Hepatic stellate cell (primary cell): ENCODE measurements around the gene SLC13A3.

Source experiments
- DNase-seq: peaks from one replicate; pipeline ENCODE4 v3.0.0; 2011; ENCODE audit warnings: low spot score

Gene SLC13A3

DNA sequence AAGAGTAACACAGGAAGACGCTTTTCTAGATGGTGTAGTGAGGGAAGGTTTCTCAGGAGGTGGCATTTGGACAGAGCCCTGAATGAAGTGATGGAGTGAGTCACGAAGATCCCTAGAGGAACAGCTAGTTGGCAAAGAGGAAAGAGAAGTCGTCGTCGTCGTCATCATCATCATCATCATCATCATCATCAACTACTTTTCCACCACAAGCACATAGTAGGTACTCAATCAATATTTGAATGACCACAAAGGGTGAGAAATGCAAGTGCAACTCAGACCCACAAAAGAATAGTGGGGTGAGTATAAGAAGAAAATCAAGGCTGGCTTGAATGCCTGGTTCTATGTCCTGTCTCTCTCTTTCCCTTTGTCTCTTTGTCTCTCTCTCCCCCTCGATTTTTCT is 72.5 kb downstream of the SLC13A3 start:
- DNase-seq = no peak

DNA sequence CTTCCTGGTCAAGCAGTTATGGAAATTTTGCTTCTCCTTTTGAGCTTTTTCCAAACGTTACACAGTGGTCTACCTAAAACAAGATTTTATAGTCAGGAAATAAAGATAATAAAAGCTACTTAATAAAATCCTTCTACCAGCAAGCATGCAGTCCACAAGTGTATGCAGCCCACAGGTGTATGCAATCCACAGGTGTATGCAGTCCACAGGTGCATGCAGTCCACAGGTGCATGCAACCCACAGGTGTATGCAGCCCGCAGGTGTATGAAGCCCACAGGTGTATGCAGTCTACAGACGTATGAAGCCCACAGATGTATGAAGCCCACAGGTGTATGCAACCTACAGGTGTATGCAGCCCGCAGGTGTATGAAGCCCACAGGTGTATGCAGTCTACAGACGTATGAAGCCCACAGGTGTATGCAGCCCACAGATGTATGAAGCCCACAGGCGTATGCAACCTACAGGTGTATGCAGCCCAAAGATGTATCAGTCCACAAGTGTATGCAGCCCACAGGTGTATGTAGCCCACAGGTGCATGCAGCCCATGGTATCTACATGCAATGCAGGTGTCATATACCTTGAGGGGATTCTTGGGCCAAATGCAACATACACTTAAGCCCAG is 74.4 kb downstream of the SLC13A3 start:
- DNase-seq = no peak

DNA sequence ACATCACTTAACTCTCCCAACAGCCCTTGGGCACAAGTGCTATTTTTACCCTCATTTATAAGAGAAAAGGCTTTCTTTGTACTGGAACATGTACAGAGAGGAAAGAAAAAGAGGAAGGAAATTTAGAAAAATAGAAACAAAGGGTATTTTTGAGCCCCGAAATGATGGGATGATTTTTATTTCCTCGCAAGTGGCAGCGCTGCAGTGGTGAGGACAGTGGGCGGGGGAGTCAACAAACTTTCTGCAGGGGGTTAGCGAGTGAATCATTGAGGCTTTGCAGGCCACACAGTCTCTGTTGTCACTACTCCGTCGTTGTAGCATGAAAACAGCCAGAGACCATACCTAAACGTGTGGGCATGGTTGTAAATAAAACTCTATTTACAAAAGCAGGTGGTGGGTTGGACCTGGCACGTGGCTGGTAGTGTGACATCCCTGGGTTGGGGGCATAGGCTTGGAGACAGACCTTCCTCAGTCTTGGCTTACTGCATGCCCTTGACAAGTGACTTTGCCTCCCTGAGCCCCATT is 75.3 kb downstream of the SLC13A3 start:
- DNase-seq = no peak

DNA sequence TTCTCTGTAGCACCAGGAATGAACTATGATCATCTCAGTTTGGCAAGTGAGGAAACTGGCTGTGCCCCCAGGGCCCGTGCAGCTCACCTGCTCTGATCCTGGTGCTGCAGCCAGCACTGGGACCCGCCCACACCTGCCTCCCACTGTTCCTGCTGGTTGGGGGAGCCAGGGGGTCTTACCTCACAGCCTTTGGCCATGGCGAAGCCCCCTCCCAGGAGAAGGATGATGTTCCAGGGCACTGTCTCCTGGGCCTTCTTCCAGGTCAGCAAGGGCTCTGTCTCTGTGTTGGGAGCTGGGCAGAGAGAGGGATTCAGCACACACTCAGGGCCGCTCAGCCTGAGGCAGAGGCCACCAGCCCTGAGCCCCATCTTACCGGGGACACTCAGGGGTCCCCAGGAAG is 75.9 kb downstream of the SLC13A3 start:
- no peak for DNase-seq

DNA sequence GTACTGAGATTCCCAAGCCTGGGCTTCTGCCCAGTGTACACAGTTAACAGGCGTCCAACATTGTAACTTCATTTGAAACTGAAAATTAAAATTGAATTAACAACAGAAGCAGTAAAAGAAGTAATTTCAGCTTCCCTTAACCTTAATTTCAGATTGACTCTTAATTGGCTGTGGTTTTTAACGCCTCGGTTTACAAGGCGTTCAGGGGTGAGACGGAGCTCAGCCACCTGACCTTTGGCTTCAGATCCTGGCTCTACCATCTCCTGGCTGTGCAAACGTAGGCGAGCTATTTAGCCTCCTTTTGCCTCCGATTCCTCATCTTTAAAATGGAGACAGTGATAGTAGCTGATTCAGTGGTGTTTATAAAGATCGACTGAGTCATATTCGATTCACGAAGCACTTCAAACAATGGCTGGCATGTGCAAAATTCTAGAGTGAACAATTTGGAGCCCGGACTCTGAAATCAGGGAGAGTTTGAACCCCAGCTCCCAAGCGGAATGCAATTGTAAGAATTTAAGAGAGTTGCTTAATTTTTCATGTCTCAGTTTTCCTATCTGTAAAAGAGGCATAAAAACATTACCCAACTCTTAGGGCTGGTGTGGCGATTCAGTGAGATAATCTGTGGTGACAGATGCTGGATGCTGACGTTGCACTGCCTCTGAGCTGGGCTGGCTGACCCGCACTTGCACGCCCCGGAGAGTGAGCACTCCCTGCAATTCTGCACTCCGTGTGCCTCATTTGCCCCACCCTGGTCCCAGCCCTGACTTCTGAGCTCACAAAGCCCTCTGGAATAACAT is 77.3 kb downstream of the SLC13A3 start:
- DNase-seq = no peak

DNA sequence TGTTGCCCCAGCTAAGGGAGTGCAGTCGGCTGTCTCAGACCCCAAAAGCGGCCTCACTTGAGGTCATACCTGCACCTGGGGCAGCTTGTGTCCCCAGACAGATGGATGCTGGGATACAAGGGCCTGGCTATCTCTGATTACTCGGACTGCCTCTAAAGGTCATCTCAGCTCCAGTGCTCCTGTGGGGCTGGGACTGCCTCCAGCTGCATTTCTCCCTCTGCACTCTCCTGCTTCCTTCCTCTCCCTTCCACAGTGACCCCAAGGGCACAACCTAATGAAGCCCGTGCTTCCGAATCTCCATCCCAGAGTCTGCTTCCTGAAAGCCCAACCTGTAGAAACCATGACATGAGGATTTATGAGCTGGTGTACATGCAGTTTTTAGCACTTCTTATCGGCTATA is 78.0 kb downstream of the SLC13A3 start:
- DNase-seq = no peak

DNA sequence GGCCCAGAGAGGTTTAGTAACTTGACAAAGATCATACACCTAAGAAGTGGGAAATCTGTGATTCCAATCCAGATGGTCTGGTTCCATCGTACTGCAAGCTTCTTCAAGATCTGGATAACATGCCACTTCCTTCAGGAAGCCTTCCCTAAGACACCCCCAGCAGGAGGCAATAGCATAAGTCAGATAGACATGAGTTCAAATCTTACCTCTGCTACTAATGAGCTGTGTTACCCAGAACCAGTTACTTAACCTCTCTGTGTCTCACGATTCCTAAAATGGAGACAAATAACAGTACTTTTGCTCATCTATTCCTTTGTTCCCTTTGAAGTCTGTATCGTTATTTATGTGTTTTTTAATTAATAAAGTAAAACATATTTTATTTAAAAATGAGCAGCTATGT is 78.5 kb downstream of the SLC13A3 start:
- DNase-seq = no peak

DNA sequence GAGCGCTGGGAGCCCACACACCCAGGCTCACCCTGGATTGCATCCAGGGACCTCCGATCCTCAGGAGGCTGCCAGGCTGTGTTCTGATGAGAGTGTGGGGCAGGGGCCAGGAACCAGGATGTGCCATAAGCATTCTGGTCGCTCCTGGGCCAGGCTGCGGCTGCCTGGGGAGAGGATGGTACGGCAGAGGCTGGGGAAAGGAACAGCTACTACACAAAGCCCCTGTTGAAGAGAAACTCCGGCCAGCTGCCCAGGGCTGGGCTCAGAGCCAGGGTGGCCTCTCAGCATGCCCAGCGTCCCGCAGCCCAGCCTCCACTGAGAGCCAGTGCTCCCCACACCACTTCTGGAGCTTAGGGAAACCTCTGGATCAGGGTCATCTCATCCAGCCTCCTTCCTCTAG is 79.1 kb downstream of the SLC13A3 start:
- DNase-seq = no peak

DNA sequence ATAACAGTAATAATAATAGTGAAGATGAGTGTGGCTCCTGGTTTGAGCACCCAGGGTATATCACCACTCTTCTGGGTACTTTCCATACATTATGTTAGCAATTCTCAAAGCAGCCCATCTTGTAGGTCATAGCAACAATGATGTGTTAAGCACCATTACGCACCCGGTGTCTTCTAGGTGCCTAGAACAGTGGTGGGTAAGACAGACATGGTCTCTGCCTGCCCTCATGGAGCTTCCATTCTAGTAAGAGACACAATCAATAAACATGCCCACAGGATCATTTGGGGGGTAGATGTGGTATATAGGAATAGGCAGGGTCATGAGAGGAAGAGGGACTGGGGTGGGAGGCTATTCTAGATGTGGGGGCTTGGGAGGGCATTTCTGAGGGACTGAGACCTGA is 79.8 kb downstream of the SLC13A3 start:
- DNase-seq = no peak

DNA sequence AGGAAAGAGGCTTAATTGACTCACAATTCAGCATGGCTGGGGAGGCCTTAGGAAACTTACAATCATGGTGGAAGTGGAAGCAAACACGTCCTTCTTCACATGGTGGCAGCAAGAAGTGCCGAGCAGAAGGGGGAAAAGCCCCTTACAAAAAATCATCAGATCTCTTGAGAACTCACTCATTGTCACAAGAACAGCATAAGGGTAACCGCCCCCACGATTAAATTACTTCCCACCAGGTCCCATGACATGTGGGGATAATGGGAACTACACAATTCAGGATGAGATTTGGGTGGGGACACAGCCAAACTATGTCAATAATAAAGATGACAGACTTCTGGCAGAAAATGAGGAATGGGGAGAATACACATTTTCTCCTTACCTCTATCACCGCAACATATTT is 80.3 kb downstream of the SLC13A3 start:
- no peak for DNase-seq

DNA sequence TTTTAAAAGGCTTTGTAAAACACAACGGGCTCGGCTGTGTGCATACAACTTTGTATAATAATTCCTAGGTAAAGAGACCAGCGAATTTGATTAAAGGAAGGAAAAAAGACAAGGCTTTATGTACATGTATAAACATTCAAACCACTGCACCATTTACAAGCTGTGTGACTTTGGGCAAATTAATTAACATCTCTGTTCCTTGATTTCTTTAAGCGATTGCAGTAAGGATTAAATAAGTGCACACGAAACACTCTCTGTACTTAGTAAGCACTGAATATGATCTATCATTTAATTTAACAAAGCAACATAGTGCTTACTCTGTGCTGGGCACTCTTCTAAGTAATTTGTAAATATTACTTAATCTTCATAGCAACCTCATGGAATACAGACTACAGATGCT is 81.3 kb downstream of the SLC13A3 start:
- DNase-seq = no peak

DNA sequence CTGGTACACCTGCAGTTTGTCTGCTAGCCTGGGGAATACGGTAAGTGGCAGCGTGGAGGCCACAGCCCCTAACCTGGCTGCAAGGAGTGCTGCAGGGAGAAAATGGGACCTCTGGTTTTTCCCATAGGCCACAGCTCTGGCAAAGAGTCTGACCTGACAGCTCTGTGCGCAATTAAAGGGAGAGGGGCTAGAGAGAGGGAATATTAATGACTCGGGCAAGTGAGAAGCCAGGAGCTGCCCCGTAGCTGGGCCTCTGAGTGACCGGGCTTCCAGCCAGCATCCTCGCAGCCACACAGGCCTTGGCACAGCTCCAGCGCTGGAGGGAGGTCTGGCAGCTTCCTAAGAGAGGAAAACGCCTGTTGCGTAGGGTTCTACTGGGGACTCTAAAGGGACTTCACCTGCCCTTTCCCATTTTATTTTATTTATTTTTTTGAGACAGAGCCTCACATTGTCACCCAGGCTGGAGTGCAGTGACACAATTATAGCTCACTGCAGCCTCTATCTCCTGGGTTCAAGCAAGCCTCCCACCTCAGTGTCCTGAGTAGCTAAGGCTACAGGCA is 82.6 kb downstream of the SLC13A3 start:
- DNase-seq = no peak

DNA sequence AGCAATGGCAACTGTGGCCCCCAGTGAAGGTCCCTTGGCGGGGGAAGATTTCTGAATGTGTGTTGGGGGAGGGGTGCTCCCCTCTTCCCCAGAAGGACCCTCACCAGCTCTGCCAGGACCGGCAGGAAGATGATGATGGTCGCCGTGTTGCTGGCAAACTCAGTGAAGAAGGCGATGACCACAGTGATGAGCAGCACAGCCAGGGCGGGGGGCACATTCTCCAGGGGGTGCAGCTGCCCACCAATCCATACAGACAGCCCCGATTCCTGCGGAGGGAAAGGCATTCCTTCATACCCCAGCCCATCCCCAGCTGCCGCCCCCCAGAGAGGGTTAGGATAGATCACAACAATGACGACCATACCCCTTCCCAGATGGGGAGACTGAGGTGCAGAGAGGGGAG is 85.1 kb downstream of the SLC13A3 start:
- DNase-seq = no peak

DNA sequence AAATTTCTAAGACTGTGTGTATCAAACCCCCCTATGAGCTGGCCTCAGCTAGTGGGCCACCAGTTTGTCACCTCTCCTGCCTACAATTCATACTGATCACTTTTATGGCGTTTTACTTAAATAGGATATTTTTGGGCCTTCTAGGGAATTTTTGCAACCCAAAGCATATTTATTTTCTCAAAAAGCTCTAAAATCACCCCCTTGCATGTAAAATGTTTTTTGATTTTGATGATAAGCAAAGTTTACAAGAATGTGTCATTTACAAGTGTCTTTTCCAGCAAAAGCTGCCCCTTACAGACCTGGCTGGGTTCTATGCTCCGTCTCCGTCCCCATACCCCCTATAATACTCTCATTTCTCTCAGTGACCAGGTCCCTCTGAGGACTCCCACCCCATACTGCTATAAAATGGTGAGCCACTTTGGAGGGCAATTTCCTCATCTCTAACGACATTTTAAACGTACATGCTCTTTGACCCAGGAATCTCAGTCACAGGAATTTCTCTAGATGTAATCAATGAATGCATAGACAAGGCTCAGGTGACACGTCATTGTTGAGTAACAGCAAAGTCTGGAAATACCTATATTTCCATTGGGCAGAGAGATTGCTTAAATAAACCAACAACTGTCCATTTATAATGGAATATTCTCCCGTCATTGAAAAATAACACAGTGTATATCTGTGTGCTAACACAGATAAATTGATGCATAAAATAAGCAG is 86.9 kb downstream of the SLC13A3 start:
- no peak for DNase-seq

DNA sequence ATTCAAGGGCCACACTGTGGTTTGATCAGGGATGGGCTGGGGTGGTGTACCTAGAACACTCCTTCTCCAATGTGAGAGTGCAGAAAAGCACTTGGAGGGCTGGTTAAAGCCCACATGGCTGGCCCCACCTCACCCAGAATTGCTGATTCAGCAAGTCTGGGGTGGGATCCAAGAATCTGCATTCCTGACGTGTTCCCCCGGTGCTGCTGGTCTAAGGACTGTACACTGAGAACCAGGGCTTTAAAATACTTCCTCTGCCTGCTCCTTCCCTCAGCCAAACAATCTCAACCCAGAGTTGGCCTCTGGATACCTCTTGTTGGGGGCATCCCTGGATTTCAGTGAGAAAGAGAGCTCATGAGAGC is 87.4 kb downstream of the SLC13A3 start:
- no peak for DNase-seq

DNA sequence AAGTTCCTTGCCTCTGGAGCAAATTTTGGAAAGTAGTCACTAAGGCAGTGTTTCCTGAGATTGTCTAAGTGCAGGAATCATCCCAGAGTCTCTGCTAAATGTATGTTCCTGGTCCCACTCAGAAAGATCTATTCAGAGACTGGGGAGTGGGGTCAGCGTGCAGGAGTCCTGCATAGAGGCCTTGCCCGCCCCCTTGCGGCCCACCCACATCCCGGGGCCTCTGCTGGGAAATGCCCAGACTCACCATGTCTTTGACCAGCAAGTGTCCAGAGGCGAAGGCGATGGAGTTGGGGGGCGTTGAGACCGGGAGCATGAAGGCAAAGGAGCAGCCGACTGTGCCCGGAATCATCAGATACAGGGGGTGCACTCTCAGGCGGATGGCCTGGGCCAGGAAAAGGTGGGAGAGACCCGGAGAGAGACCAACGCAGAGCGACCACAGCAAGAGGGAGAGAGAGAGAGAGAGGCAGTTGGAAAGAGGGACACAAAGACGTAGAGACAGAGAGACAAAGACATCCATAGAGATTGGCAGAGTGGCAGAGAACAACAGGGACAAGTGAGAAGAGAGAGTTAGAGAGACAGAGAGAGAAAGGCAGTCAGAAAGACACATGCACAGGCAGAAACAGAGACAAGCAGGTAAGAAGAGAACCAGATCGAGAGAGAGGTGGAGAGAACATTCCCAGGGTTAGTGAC is 87.9 kb downstream of the SLC13A3 start:
- no peak for DNase-seq

DNA sequence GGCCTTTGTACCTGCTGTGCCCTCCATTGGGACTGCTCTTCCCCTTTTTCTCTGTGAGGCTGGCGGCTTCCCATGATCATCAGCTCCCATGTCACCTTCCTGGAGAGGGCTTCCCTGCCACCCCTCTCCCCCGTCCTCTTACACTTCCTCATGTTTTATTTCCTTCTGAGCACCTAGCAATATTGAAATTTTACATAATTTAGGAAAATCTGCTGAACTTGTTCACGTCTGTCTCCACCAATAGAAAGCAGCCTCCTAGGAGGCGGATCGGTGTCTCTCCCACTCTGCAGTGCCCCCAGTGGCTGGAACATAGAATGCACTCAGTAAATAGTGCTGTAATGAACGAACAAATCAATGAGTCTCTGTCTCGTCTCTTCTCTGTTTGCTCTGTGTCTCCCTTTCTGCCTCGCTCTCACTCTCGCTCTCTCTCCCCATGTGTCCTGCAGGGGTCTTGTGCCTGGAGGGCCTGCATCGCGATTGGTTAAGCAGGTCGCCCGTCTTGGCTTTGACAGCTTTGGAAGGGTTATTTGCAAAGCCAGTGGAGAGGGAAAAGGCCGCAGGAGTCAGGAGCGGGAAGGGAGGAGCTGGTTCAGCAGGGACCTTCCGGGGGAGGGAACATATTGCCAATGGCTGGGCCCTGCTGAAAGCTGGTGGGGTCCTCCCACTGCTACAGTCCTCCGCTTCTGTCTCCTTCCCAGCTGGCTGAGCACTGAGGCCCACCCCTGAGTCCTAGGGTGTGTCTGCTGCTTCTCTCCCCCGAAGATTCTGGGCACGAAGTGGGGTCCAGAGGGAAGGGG is 88.7 kb downstream of the SLC13A3 start:
- DNase-seq = peak; percentile 82

DNA sequence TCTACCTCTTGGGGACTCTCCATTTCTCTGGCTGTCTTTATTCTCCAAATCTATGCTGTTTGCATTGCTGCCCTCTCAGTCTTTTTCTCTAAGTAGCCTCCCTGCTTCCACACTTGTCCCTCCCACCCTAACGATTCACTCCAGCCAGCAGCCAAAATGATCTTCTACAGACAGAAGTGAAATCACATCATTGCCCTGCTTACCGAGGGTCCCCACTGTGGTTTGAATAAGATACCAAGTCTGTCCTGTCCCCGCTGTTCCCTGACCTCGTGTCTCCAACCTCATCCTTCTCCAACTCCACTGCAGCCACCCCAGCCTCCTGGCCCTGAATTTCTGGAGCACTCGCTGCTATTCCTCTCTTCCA is 89.3 kb downstream of the SLC13A3 start:
- DNase-seq = no peak

DNA sequence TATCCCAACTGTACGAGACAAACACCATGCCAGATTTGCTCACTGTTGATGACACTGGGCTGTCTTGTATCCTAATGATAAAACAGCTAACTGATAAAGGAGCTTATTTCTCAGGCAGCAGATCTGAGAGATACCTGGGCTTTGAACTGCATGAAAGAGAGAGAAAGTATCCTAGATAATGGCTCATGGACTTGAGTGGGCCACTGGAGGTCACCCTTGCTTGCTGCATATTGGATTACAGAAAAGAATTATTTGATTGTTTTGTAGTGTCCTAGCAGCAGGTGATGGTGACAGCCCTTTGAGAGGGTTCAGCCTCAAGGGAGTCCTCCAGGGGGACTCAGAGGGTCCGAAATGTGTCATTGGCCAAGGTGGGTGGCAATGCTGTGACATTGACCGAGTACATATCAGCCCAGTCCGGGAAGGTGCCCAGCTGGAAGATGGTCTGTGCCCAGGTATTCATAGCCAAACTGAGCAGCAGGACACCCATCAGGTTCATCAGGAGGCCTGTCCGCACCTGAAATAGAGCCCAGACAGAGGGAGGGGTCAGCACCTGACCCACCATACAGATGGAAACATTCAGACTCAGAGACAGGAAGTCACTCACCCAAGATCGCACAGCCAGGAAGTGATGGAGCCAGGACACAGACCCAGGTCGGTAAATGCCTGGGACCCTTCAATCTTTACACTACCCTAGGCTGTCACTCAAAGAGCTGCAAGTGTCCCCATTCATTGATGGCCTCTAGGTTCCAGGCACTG is 91.4 kb downstream of the SLC13A3 start:
- DNase-seq = no peak

DNA sequence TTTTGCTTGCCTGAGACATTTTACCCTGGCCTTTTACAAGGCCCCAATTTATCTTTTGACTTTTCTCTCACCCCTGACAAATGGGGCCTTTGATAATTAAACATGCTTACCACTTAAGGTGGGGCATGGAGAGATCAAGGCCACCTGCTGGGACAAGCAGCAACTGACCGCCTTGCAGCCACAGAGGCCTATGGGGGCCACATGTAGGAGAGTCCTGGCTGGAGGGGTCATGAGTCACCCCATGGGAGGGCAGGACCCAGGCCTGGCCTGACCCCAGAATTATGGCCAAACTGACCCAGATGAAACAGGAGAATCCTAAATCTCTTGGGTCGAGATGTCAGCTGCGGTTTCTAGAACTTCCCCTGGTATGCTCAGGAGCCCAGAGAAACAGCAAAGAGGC is 92.3 kb downstream of the SLC13A3 start:
- no peak for DNase-seq

DNA sequence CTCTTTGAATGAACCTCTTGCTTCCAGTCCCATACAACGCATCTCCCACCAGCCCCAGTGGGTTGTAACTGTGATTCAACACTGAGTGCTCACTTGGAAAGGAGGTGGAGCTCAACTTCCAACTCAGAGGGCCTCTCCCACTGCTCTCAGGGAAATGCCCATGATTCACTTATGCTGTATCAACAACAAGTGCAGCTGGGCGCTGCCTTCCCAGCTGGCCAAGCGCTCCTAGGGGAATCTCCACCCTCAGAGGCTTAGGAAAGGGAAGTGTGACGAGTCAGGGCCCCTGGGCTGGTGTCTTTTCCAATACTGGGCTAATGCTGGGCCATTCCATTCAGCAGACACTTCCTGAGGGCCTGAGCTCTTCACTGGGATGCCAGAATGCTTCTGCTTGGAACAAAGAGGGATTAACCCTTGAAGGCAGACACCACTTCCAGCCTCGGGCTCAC is 92.7 kb downstream of the SLC13A3 start:
- peak; percentile 75 for DNase-seq
